Fibroblast of skin of right biceps (primary cell): ENCODE data around the gene STPG2.

Experiments used
- DNase-seq: peaks from one replicate; pipeline ENCODE4 v3.0.0-alpha.2; 2013

Gene STPG2

GRCh38 chr4:98143001-98143899 lies at the start of gene STPG2:
STPG2 (minus strand) TSS chr4:98143476.
- peak; percentile 90 for DNase-seq

- DNase-seq, result no peak
Observed at GRCh38 chr4:98185279-98185678, 42.0 kb upstream of the STPG2 start.

- DNase-seq, result no peak
Observed at GRCh38 chr4:98181809-98182208, 38.5 kb upstream of the STPG2 start.

- DNase-seq, result no peak
Observed at GRCh38 chr4:98179951-98180350, 36.7 kb upstream of the STPG2 start.

- DNase-seq, result no peak
Observed at GRCh38 chr4:98176531-98176930, 33.3 kb upstream of the STPG2 start.

- DNase-seq, result no peak
Observed at GRCh38 chr4:98170035-98170434, 26.8 kb upstream of the STPG2 start.

GRCh38 chr4:98166731-98167041 lies 23.4 kb upstream of the STPG2 start:
- no peak for DNase-seq

- no peak for DNase-seq
Observed at GRCh38 chr4:98166025-98166730, 22.9 kb upstream of the STPG2 start.

- no peak for DNase-seq
Observed at GRCh38 chr4:98162696-98163095, 19.4 kb upstream of the STPG2 start.

GRCh38 chr4:98151145-98151924 lies 8.1 kb upstream of the STPG2 start:
- no peak for DNase-seq

- DNase-seq, result peak; percentile 13
Observed at GRCh38 chr4:98150092-98150761, 7.0 kb upstream of the STPG2 start.

GRCh38 chr4:98148856-98149255 lies 5.6 kb upstream of the STPG2 start:
- no peak for DNase-seq

GRCh38 chr4:98126141-98126540 lies 17.1 kb downstream of the STPG2 start:
- no peak for DNase-seq

GRCh38 chr4:98125585-98125984 lies 17.7 kb downstream of the STPG2 start:
- DNase-seq, result no peak

- no peak for DNase-seq
Observed at GRCh38 chr4:98117363-98117762, 25.9 kb downstream of the STPG2 start.

- peak; percentile 10 for DNase-seq
Observed at GRCh38 chr4:98113012-98113411, 30.3 kb downstream of the STPG2 start.

- no peak for DNase-seq
Observed at GRCh38 chr4:98110929-98111328, 32.3 kb downstream of the STPG2 start.

- no peak for DNase-seq
Observed at GRCh38 chr4:98110214-98110613, 33.1 kb downstream of the STPG2 start.

- DNase-seq, result no peak
Observed at GRCh38 chr4:98102660-98103059, 40.6 kb downstream of the STPG2 start.

GRCh38 chr4:98101988-98102387 lies 41.3 kb downstream of the STPG2 start:
- no peak for DNase-seq

- no peak for DNase-seq
Observed at GRCh38 chr4:98098764-98099163, 44.5 kb downstream of the STPG2 start.

GRCh38 chr4:98094118-98094517 lies 49.2 kb downstream of the STPG2 start:
- DNase-seq, result no peak

GRCh38 chr4:98093662-98094061 lies 49.6 kb downstream of the STPG2 start:
- no peak for DNase-seq
